Uterus (tissue), 4 donors: ENCODE measurements around the gene SMOC2. TPM values are rescaled to one million over a fixed set of nuclear protein-coding genes. Genes with fewer than 3 reads are reported as not detected.

Experiments used
- DNase-seq, 2 donors: peaks; one replicate each; pipeline ENCODE4 v3.0.0-alpha.2; 2019 to 2020
- H3K27ac ChIP-seq, 2 donors: fragments of 200-600 bp; sonication (generic); 1 replicate in 1 of 2; 2 replicates in 1 of 2; pipeline ENCODE4 v1.5.1; 2016 to 2018
- H3K27me3 ChIP-seq, 2 donors: fragments of 200-600 bp; sonication (generic); one replicate each; pipeline ENCODE4 v1.5.1; 2018 to 2019; ENCODE audit warnings: control low read depth in 1 of 2
- H3K36me3 ChIP-seq, 2 donors: fragments of 200-600 bp; sonication (generic); one replicate each; pipeline ENCODE4 v1.5.1; 2019; ENCODE audit warnings: control low read depth in 1 of 2
- H3K4me1 ChIP-seq, 2 donors: fragments of 200-600 bp; sonication (generic); one replicate each; pipeline ENCODE4 v1.5.1; 2018 to 2019; ENCODE audit warnings: control low read depth in 1 of 2
- H3K4me3 ChIP-seq, 2 donors: fragments of 200-600 bp; sonication (generic); 1 replicate in 1 of 2; 2 replicates in 1 of 2; pipeline ENCODE4 v1.5.1; 2018 to 2019; ENCODE audit warnings: mild to moderate bottlenecking in 1 of 2
- H3K9me3 ChIP-seq, 2 donors: fragments of 200-600 bp; sonication (generic); one replicate each; pipeline ENCODE4 v1.5.1; 2019; ENCODE audit warnings: control low read depth in 1 of 2
- CTCF ChIP-seq, 4 experiments: fragments of 200-600 bp in 2 of 4; fragments of 450-650 bp in 2 of 4; sonication (generic) in 2 of 4; IDR thresholded peaks; one replicate each; pipeline ENCODE4 v1.5.1; 2016 to 2019; ENCODE audit warnings: antibody characterized with exemption in 4 of 4, mild to moderate bottlenecking in 2 of 4, moderate library complexity in 1 of 4
- POLR2A ChIP-seq, 2 donors: fragments of 450-650 bp; IDR thresholded peaks; one replicate each; pipeline ENCODE4 v1.6.1; 2016; ENCODE audit warnings: antibody characterized with exemption in 2 of 2, mild to moderate bottlenecking in 1 of 2, moderate library complexity in 1 of 2
- intact Hi-C: fragments of 100-400 bp; cut with DNase I; formaldehyde crosslinking; loops from one replicate; pipeline ENCODE4 v1.15.1; 2023; ENCODE audit warnings: low total_unique reads
- total RNA-seq, 4 donors: library from RNA; depleted of rRNA in 3 of 4; stranded (reverse); fragments of >200 nt in 3 of 4; gene quantifications; one replicate each; pipeline versions ENCODE4 v1.1.0 to v1.2.4, GENCODE V29; 2014 to 2023
- donor health status: DM: yes; HTN: yes; CAD: no.

SMOC2 gene
- total RNA-seq, 4 donors from 2014 or later, result 98.2 to 139 (median 121) TPM

DNA sequence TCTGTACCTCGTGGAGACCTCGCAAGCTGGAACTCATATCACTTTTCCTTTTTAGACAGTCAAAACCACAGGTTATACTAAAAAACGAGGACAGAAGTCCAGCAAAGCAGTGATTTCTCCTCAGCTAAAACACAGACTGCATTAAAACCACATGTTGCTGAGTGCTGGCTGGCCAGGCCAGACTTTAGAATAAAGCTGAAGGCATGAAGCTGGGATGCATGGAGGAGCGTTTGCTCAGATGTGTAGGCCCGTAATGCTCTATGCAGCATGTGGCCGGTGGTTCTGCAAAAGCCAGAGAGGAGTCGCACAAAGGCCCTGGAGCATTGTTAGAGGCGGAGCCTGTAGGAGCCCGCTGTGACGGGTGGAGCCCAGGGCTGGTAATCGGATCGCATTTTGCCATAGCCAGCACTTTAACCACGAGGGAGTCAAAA lies 83.6 kb downstream of the SMOC2 start:
- H3K27ac ChIP-seq, result peak overlapping the region; percentile 81 to 86

GRCh38 chr6:168525114-168525513 lies 84.1 kb downstream of the SMOC2 start:
- TF ChIP-seq POLR2A (IDR thresholded peaks at IDR 0.05), result no peak
- TF ChIP-seq CTCF (IDR thresholded peaks at IDR 0.05), result no peak
- H3K27ac ChIP-seq, result peak overlapping the region; percentile 81 to 86
- H3K36me3 ChIP-seq, result no peaks in the 10 kb centered on the region
- intact Hi-C loops, result no loop called here
- no peak for DNase-seq
- H3K9me3 ChIP-seq, result no peaks in the 10 kb centered on the region
- H3K4me3 ChIP-seq, result no peak overlapping the region
- peaks cover 6 to 8% of the 10 kb centered on the region in 2 donors for H3K4me1 ChIP-seq
- H3K27me3 ChIP-seq, result no peaks in the 10 kb centered on the region

More for the DNA sequence above, 83.6 kb downstream of the SMOC2 start:
- no peaks in the 10 kb centered on the region for H3K9me3 ChIP-seq
- no peak for TF ChIP-seq POLR2A (IDR thresholded peaks at IDR 0.05)
- TF ChIP-seq CTCF (IDR thresholded peaks at IDR 0.05), result peak in 1 of 4 experiments; percentile 9
- DNase-seq, result peak; percentile 59 to 71
- H3K36me3 ChIP-seq, result no peaks in the 10 kb centered on the region
- no peak overlapping the region for H3K4me3 ChIP-seq
- no peaks in the 10 kb centered on the region for H3K27me3 ChIP-seq
- intact Hi-C loops, result no loop called here
- H3K4me1 ChIP-seq, result peaks cover 6 to 8% of the 10 kb centered on the region in 2 donors

- Histone ChIP-seq H3K27ac (peak overlapping the region; percentile 81 to 86), H3K9me3 (no peaks in the 10 kb centered on the region), H3K4me1 (peaks cover 6 to 8% of the 10 kb centered on the region in 2 donors), H3K4me3 (no peak overlapping the region), H3K27me3 (no peaks in the 10 kb centered on the region), H3K36me3 (no peaks in the 10 kb centered on the region)
- no peak for DNase-seq
- TF ChIP-seq CTCF (IDR thresholded peaks at IDR 0.05) (no peak), POLR2A (IDR thresholded peaks at IDR 0.05) (no peak)
- intact Hi-C loops, result no loop called here
Measured at GRCh38 chr6:168525926-168526630, 85.1 kb downstream of the SMOC2 start.

- DNase-seq, result peak; percentile 43 to 83
Measured at GRCh38 chr6:168526841-168527281, 85.9 kb downstream of the SMOC2 start.

GRCh38 chr6:168527451-168528210 lies 86.6 kb downstream of the SMOC2 start:
- H3K27me3 ChIP-seq, result no peaks in the 10 kb centered on the region
- intact Hi-C loops, result no loop called here
- H3K9me3 ChIP-seq, result no peaks in the 10 kb centered on the region
- peaks cover 6 to 8% of the 10 kb centered on the region in 2 donors for H3K4me1 ChIP-seq
- no peak overlapping the region for H3K4me3 ChIP-seq
- TF ChIP-seq CTCF (IDR thresholded peaks at IDR 0.05), result no peak
- TF ChIP-seq POLR2A (IDR thresholded peaks at IDR 0.05), result no peak
- H3K36me3 ChIP-seq, result no peaks in the 10 kb centered on the region
- DNase-seq, result no peak
- peak overlapping the region; percentile 81 to 86 for H3K27ac ChIP-seq

More at GRCh38 chr6:168526841-168527281, 85.9 kb downstream of the SMOC2 start:
- Histone ChIP-seq H3K4me3 (no peak overlapping the region), H3K9me3 (no peaks in the 10 kb centered on the region), H3K36me3 (no peaks in the 10 kb centered on the region), H3K27ac (peak overlapping the region; percentile 81 to 86), H3K4me1 (peaks cover 6 to 8% of the 10 kb centered on the region in 2 donors), H3K27me3 (no peaks in the 10 kb centered on the region)
- no peak for TF ChIP-seq POLR2A (IDR thresholded peaks at IDR 0.05)
- intact Hi-C loops, result no loop called here
